Neural cell (in vitro differentiated cells): ENCODE data around the gene APOD. TPM values are rescaled to one million over a fixed set of nuclear protein-coding genes. Genes with fewer than 3 reads are reported as not detected.

ENCODE experiments used
- H2AFZ ChIP-seq: fragments of 200-600, 300-800 bp; sonication (generic), shearing (Covaris generic); 2 replicates; pipeline ENCODE4 v1.6.0; 2014; ENCODE audit warnings: low read depth, mild to moderate bottlenecking, antibody characterized with exemption, low read length, moderate library complexity
- H3F3A ChIP-seq: fragments of 200-600 bp; shearing (Covaris generic); 2 replicates; pipeline ENCODE4 v1.6.1; 2016; ENCODE audit warnings: mild to moderate bottlenecking, moderate library complexity, mixed read lengths, antibody characterized with exemption, low read length; ENCODE audit not compliant: insufficient read depth, poor library complexity, severe bottlenecking
- H3K27ac ChIP-seq: fragments of 200-600, 300-800 bp; sonication (generic), shearing (Covaris generic); 2 replicates; pipeline ENCODE4 v1.5.1; 2014; ENCODE audit warnings: mild to moderate bottlenecking, low read length, moderate library complexity
- H3K27me3 ChIP-seq: fragments of 300-800, 200-600 bp; sonication (generic), shearing (Covaris generic); 2 replicates; pipeline ENCODE4 v1.6.0; 2014; ENCODE audit warnings: mild to moderate bottlenecking, low read depth, low read length, moderate library complexity; ENCODE audit not compliant: insufficient read depth
- H3K36me3 ChIP-seq: fragments of 300-800, 200-600 bp; sonication (generic), shearing (Covaris generic); 2 replicates; pipeline ENCODE4 v1.5.1; 2014; ENCODE audit warnings: mild to moderate bottlenecking, antibody characterized with exemption, low read length, moderate library complexity; ENCODE audit not compliant: insufficient read depth
- H3K4me2 ChIP-seq: fragments of 300-800, 200-600 bp; sonication (generic), shearing (Covaris generic); 2 replicates; pipeline ENCODE4 v1.6.0; 2014; ENCODE audit warnings: mild to moderate bottlenecking, low read length
- H3K4me3 ChIP-seq: fragments of 300-800, 200-600 bp; sonication (generic), shearing (Covaris generic); 2 replicates; pipeline ENCODE4 v1.5.1; 2014; ENCODE audit warnings: mild to moderate bottlenecking, low read length, moderate library complexity
- H3K79me2 ChIP-seq: fragments of 200-600 bp; shearing (Covaris generic); replicated peaks from 2 replicates; pipeline ENCODE4 v1.6.0; 2014; ENCODE audit warnings: mild to moderate bottlenecking, low read length, moderate library complexity; ENCODE audit not compliant: insufficient read depth
- H3K9ac ChIP-seq: fragments of 300-800, 200-600 bp; sonication (generic), shearing (Covaris generic); 2 replicates; pipeline ENCODE4 v1.6.1; 2016; ENCODE audit warnings: mild to moderate bottlenecking, low read length, mixed read lengths
- H3K9me2 ChIP-seq: fragments of 200-600 bp; shearing (Covaris generic); 2 replicates; pipeline ENCODE4 v1.6.1; 2016; ENCODE audit warnings: mild to moderate bottlenecking, low read length, mixed read lengths; ENCODE audit not compliant: insufficient read depth
- H3K9me3 ChIP-seq: fragments of 200-600, 300-800 bp; sonication (generic), shearing (Covaris generic); 2 replicates; pipeline ENCODE4 v1.6.1; 2016; ENCODE audit warnings: mild to moderate bottlenecking, mixed run types, low read length, moderate library complexity, mixed read lengths
- H4K20me1 ChIP-seq: fragments of 200-600 bp; shearing (Covaris generic); 2 replicates; pipeline ENCODE4 v1.6.1; 2016; ENCODE audit warnings: mild to moderate bottlenecking, mixed run types; ENCODE audit not compliant: insufficient read depth
- EP300 ChIP-seq: fragments of 450-650 bp; conservative IDR thresholded peaks from 2 replicates; pipeline ENCODE4 v1.6.1; 2014; ENCODE audit warnings: antibody characterized with exemption, mild to moderate bottlenecking, moderate library complexity; ENCODE audit not compliant: poor library complexity, severe bottlenecking
- EZH2 ChIP-seq: fragments of 200-600, 300-800 bp; shearing (Covaris generic), sonication (generic); IDR thresholded peaks from 2 replicates; pipeline ENCODE4 v1.6.1; 2014; ENCODE audit warnings: antibody characterized with exemption, low read length, borderline replicate concordance, mild to moderate bottlenecking; ENCODE audit not compliant: insufficient read depth, poor library complexity, severe bottlenecking
- MXI1 ChIP-seq: fragments of 450-650 bp; conservative IDR thresholded peaks from 2 replicates; pipeline ENCODE4 v1.6.1; 2014; ENCODE audit warnings: antibody characterized with exemption, mild to moderate bottlenecking; ENCODE audit not compliant: poor library complexity, severe bottlenecking
- POLR2AphosphoS5 ChIP-seq: IDR thresholded peaks from 2 replicates; pipeline ENCODE4 v1.6.1; 2012
- RAD21 ChIP-seq: fragments of 450-650 bp; conservative IDR thresholded peaks from 2 replicates; pipeline ENCODE4 v1.6.1; 2014; ENCODE audit warnings: antibody characterized with exemption, mild to moderate bottlenecking, moderate library complexity
- REST ChIP-seq: IDR thresholded peaks from 2 replicates; pipeline ENCODE4 v1.6.1; 2012; ENCODE audit warnings: borderline replicate concordance
- SMC3 ChIP-seq: fragments of 450-650 bp; conservative IDR thresholded peaks from 2 replicates; pipeline ENCODE4 v1.6.1; 2014; ENCODE audit warnings: antibody characterized with exemption, mild to moderate bottlenecking, moderate library complexity; ENCODE audit not compliant: poor library complexity
- TAF1 ChIP-seq: IDR thresholded peaks from 2 replicates; pipeline ENCODE4 v1.6.1; 2012; ENCODE audit warnings: low read depth
- polyA plus RNA-seq: library from polyadenylated mRNA; depleted of rRNA; stranded (reverse); fragments of >200 nt; gene quantifications from 2 replicates; pipeline ENCODE4 v1.2.3, GENCODE V29; 2014
- TF ChIP-seq, protein P1 (sequence below): fragments of 450-650 bp; IDR thresholded peaks from 2 replicates; pipeline ENCODE4 v1.5.1; 2014; ENCODE audit warnings: antibody characterized with exemption, mild to moderate bottlenecking, moderate library complexity; ENCODE audit not compliant: poor library complexity, severe bottlenecking

The APOD gene
- polyA plus RNA-seq, 1 donor from 2014 or later, result not detected

DNA sequence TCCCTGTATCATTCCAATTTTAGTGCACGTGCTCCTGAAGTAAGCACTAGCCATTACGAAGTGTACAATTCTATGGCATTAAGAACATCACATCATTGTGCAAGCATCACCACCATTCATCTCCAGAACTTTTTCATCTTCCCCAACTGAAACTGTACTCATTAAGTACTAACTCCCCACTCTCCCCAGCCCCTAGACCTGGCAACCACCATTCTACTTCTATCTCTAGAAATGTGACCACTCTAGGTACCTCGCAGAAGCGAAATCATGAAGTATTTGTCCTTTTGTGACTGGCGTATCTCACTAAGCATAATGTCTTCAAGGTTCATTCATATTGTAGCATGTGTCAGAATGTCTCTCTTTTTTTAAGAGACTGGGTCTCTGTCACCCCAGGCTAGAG is 52.1 kb downstream of the APOD start:
- Histone ChIP-seq H3K9me2 (no peaks in the 10 kb centered on the region), H2AFZ (no peak overlapping the region), H3K27ac (no peak overlapping the region), H3K4me2 (no peak overlapping the region), H3K4me3 (no peak overlapping the region), H3K9me3 (no peaks in the 10 kb centered on the region), H4K20me1 (no peaks in the 10 kb centered on the region), H3K9ac (no peak overlapping the region), H3K27me3 (no peaks in the 10 kb centered on the region), H3K79me2 (peaks cover 29% of the 10 kb centered on the region), H3K36me3 (no peaks in the 10 kb centered on the region), H3F3A (no peaks in the 10 kb centered on the region)
- TF ChIP-seq RAD21, result no peak
- TF ChIP-seq REST, result no peak
- no peak for TF ChIP-seq SMC3
- TF ChIP-seq POLR2AphosphoS5, result no peak
- TF ChIP-seq EP300, result no peak
- TF ChIP-seq, protein P1, sequence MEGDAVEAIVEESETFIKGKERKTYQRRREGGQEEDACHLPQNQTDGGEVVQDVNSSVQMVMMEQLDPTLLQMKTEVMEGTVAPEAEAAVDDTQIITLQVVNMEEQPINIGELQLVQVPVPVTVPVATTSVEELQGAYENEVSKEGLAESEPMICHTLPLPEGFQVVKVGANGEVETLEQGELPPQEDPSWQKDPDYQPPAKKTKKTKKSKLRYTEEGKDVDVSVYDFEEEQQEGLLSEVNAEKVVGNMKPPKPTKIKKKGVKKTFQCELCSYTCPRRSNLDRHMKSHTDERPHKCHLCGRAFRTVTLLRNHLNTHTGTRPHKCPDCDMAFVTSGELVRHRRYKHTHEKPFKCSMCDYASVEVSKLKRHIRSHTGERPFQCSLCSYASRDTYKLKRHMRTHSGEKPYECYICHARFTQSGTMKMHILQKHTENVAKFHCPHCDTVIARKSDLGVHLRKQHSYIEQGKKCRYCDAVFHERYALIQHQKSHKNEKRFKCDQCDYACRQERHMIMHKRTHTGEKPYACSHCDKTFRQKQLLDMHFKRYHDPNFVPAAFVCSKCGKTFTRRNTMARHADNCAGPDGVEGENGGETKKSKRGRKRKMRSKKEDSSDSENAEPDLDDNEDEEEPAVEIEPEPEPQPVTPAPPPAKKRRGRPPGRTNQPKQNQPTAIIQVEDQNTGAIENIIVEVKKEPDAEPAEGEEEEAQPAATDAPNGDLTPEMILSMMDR, result no peak
- no peak for TF ChIP-seq TAF1
- TF ChIP-seq MXI1, result no peak
- TF ChIP-seq EZH2, result no peak

DNA sequence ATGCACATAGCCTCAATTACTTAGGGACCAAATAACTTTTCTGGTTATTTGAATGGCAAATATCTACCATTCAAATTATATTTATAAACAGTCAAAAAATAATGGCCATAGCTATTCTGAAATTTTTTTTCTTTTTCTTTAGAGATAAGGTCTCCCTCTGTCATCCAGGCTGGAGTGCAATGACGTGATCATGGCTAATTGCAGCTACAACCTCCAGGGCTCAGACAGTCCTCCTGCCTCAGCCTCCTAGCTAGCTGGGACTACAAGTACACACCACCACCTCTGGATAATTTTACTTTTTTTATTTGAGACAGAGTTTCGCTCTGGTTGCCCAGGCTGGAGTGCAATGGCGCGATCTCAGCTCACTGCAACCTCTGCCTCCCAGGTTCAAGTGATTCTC is 57.2 kb downstream of the APOD start:
- no peaks in the 10 kb centered on the region for H4K20me1 ChIP-seq
- H3F3A ChIP-seq, result no peaks in the 10 kb centered on the region
- no peaks in the 10 kb centered on the region for H3K9me2 ChIP-seq
- no peaks in the 10 kb centered on the region for H3K79me2 ChIP-seq
- H3K9ac ChIP-seq, result no peak overlapping the region
- H3K9me3 ChIP-seq, result no peaks in the 10 kb centered on the region
- no peak overlapping the region for H3K4me3 ChIP-seq
- no peak overlapping the region for H2AFZ ChIP-seq
- TF ChIP-seq REST, result no peak
- TF ChIP-seq EZH2, result no peak
- TF ChIP-seq MXI1, result no peak
- TF ChIP-seq POLR2AphosphoS5, result no peak
- H3K27me3 ChIP-seq, result no peaks in the 10 kb centered on the region
- H3K27ac ChIP-seq, result no peak overlapping the region
- H3K4me2 ChIP-seq, result no peak overlapping the region
- H3K36me3 ChIP-seq, result no peaks in the 10 kb centered on the region
